DND-41 (cell line): ENCODE data around the gene A1BG.

Source experiments
- ATAC-seq: fragments of 200-7000 bp; cut with Tn5 transposase; 3 replicates; pipeline ENCODE4 v1.9.1; 2021; ENCODE audit warnings: low read depth; ENCODE audit not compliant: insufficient read depth
- DNase-seq: peaks from one replicate; pipeline ENCODE4 v3.0.0-alpha.2; 2020
- H2AFZ ChIP-seq: 2 replicates; pipeline ENCODE4 v1.6.0; 2012; ENCODE audit warnings: low read depth, low read length
- H3K27ac ChIP-seq: 2 replicates; pipeline ENCODE4 v1.5.1; 2012; ENCODE audit warnings: low read length, inconsistent platforms
- H3K27me3 ChIP-seq: fragments of 200-600 bp; sonication (generic); 2 replicates; pipeline ENCODE4 v1.6.0; 2012; ENCODE audit warnings: low read length, mild to moderate bottlenecking, inconsistent platforms; ENCODE audit not compliant: insufficient read depth, poor library complexity
- H3K36me3 ChIP-seq: 2 replicates; pipeline ENCODE4 v1.5.1; 2012; ENCODE audit warnings: low read length, inconsistent platforms; ENCODE audit not compliant: insufficient read depth
- H3K4me1 ChIP-seq: 2 replicates; pipeline ENCODE4 v1.5.1; 2012; ENCODE audit warnings: mild to moderate bottlenecking, low read length; ENCODE audit not compliant: insufficient read depth
- H3K4me2 ChIP-seq: 2 replicates; pipeline ENCODE4 v1.6.0; 2012; ENCODE audit warnings: mild to moderate bottlenecking, moderate library complexity, low read length, inconsistent platforms; ENCODE audit not compliant: insufficient read depth
- H3K4me3 ChIP-seq, 2 experiments: fragments of 200-600 bp in 1 of 2; shearing (Covaris generic) in 1 of 2; 2 replicates each; pipeline ENCODE4 v1.5.1; 2012 to 2016; ENCODE audit warnings: inconsistent platforms in 2 of 2, low read length in 2 of 2, mild to moderate bottlenecking in 2 of 2, low read depth in 1 of 2, moderate library complexity in 1 of 2
- H3K79me2 ChIP-seq: 2 replicates; pipeline ENCODE4 v1.6.0; 2012; ENCODE audit warnings: low read length, inconsistent platforms; ENCODE audit not compliant: insufficient read depth
- H3K9ac ChIP-seq: 2 replicates; pipeline ENCODE4 v1.6.0; 2012; ENCODE audit warnings: low read depth, mild to moderate bottlenecking, inconsistent platforms, low read length, moderate library complexity
- H3K9me3 ChIP-seq: 2 replicates; pipeline ENCODE4 v1.5.1; 2012; ENCODE audit warnings: low read length, moderate library complexity, mild to moderate bottlenecking, inconsistent platforms; ENCODE audit not compliant: insufficient read depth, severe bottlenecking
- H4K20me1 ChIP-seq: 2 replicates; pipeline ENCODE4 v1.6.0; 2012; ENCODE audit warnings: low read length; ENCODE audit not compliant: insufficient read depth
- EZH2 ChIP-seq: IDR thresholded peaks from 3 replicates; pipeline ENCODE4 v1.6.1; 2012; ENCODE audit warnings: borderline replicate concordance, low read depth, mild to moderate bottlenecking, moderate library complexity, low read length, inconsistent platforms; ENCODE audit not compliant: severe bottlenecking
- TF ChIP-seq, protein P1 (sequence below): IDR thresholded peaks from 2 replicates; pipeline ENCODE4 v1.5.1; 2012; ENCODE audit warnings: borderline replicate concordance, low read length, moderate library complexity, mild to moderate bottlenecking; ENCODE audit not compliant: poor library complexity, severe bottlenecking; ENCODE audit errors: extremely low read depth

A1BG gene

DNA sequence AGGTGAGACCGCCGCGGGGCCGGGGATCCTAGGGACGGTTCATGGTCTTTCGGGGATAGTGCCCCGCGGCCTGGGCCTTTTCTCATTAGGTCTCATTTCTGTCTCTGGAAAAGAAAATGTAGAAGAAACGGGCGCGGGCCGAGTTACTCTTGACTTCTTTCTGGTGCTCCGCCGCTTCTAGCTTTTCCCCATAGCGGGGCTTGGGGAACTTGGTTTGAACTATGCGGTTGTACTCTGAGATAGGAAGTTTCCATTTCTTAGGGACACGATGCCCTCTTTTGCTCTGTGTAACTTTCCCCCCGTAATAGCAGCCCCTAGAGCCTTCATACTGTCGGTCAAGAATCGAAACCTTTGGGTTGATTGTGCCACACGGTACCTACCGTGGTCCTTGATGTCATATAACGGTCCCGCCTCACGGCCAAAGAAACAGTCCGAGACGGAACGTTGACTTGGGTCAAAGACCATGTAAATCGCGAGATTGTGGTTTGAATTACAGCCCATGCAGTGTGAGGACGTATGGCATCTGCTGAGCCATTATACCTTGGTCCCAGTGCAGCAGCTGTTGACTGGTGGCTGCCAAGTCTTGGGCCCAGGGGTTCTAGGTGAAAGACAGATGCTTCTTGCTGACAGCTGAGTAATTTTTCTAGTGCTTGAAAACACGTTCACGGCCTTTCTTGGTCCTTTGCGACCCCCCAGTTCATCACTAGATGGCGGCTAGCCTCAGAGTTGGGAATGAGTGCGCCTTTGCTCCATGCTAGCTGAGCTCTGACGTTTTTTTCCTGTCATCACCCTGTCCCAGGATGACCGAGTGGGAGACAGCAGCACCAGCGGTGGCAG lies 34.3 kb upstream of the A1BG start:
- H3K79me2 ChIP-seq, result peaks cover 65% of the 10 kb centered on the region

DNA sequence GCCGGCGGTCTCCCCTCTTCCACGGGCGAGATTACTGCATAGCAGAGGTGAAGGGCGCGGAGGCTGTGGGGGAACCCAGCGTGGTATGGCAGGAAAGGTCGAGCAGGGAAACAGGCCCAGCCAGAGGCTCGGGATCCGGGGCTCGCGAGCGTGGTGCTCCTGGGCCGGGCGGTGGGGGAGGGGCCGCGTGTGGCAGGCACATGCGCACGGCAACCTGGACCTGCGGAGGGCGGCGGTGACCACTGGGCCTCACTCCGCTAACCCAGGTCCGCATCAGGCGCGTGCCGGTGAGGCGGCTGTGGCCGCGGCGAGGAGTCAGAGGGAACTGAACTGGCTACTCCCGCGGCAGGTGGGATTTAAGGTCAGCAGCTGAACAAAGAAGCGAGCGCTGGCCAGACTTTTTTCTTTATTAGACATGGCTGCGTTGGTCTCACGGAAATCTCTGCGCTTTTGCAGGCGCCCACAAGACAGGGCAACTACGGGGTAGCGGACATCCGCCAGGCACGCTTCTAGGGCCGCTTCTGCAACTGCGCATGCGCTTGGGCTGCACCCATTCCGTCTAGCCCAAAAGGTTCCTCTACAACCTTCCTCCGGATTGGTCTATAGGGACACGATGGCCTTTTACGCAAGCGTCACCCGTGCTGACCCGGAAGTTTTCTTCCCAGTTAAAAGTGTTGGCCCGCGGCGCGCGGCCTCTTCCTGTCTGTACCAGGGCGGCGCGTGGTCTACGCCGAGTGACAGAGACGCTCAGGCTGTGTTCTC lies 33.5 kb upstream of the A1BG start, which contains the start of gene RPS5:
Gene RPS5 (plus strand): TSS at position 694 of the 762 bp plus-strand sequence. CDS start 869 bp downstream, outside the sequence.
- DNase-seq (peak; percentile 98), ATAC-seq (peak; percentile 87)
- Histone ChIP-seq H3K27me3 (no peaks in the 10 kb centered on the region), H3K27ac (peak within 1 kb of the TSS; percentile 97), H3K4me3 (peak within 1 kb of the TSS; percentile 75 to 92), H3K36me3 (peaks cover 40% of the 10 kb centered on the region), H3K9me3 (no peaks in the 10 kb centered on the region), H3K9ac (peak within 1 kb of the TSS; percentile 99), H3K4me2 (peak within 1 kb of the TSS; percentile 92), H2AFZ (peak within 1 kb of the TSS; percentile 84), H4K20me1 (peaks cover 27% of the 10 kb centered on the region), H3K79me2 (peaks cover 65% of the 10 kb centered on the region), H3K4me1 (peaks cover 52% of the 10 kb centered on the region)
- TF ChIP-seq EZH2, result no peak
- TF ChIP-seq, protein P1, sequence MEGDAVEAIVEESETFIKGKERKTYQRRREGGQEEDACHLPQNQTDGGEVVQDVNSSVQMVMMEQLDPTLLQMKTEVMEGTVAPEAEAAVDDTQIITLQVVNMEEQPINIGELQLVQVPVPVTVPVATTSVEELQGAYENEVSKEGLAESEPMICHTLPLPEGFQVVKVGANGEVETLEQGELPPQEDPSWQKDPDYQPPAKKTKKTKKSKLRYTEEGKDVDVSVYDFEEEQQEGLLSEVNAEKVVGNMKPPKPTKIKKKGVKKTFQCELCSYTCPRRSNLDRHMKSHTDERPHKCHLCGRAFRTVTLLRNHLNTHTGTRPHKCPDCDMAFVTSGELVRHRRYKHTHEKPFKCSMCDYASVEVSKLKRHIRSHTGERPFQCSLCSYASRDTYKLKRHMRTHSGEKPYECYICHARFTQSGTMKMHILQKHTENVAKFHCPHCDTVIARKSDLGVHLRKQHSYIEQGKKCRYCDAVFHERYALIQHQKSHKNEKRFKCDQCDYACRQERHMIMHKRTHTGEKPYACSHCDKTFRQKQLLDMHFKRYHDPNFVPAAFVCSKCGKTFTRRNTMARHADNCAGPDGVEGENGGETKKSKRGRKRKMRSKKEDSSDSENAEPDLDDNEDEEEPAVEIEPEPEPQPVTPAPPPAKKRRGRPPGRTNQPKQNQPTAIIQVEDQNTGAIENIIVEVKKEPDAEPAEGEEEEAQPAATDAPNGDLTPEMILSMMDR, result no peak

More for the DNA sequence above, 34.3 kb upstream of the A1BG start:
- H3K36me3 ChIP-seq, result peaks cover 48% of the 10 kb centered on the region
- ATAC-seq, result no peak
- H3K27ac ChIP-seq, result peak overlapping the region; percentile 73
- peak overlapping the region; percentile 68 for H2AFZ ChIP-seq
- H3K4me2 ChIP-seq, result peak overlapping the region; percentile 92
- peak overlapping the region; percentile 75 to 92 for H3K4me3 ChIP-seq
- no peak for DNase-seq
- H3K9me3 ChIP-seq, result no peaks in the 10 kb centered on the region
- peaks cover 31% of the 10 kb centered on the region for H4K20me1 ChIP-seq
- TF ChIP-seq, protein P1, result no peak
- TF ChIP-seq EZH2, result no peak
- peaks cover 46% of the 10 kb centered on the region for H3K4me1 ChIP-seq
- H3K27me3 ChIP-seq, result no peaks in the 10 kb centered on the region
- H3K9ac ChIP-seq, result peak overlapping the region; percentile 99

DNA sequence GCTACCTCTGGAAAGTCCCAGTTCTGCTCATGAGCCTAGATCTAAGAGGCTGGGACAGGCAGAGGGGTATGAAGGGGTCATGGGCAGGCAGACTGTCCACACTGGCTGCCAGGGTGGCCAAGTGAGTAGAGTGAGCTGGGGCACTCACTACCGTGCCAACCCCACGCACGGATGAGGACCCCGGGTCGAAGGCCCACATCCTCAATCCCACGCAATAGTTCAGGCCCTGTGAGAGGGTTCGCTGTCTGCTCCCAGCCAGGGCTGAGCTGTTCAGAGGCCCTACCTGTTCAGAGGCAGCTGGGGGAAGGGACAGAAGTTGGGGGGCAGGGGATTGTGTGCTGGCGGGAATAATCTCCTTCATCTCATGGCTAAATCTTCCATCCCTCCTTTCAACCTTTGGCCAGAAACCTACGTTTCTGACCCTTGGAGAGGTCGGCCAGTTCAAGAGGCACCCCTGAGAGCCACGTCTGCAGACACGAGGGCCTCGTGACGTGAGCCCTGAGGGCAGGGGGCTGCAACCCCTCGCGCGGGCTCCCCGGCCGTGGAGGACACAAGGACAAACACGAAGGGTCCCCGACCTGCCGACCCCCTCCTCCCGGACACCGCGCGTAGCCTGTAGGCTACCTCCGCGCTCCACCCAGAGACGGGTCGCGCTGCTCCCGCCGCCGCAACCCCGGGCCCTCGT lies 32.7 kb upstream of the A1BG start:
- Histone ChIP-seq H3K27me3 (no peaks in the 10 kb centered on the region), H3K27ac (peak overlapping the region; percentile 97), H3K79me2 (peaks cover 62% of the 10 kb centered on the region), H3K9me3 (no peaks in the 10 kb centered on the region), H3K4me1 (peaks cover 55% of the 10 kb centered on the region), H4K20me1 (peaks cover 26% of the 10 kb centered on the region), H3K36me3 (peaks cover 33% of the 10 kb centered on the region), H2AFZ (peak overlapping the region; percentile 84), H3K4me2 (peak overlapping the region; percentile 92), H3K9ac (peak overlapping the region; percentile 99), H3K4me3 (peak overlapping the region; percentile 75 to 92)
- TF ChIP-seq EZH2, result no peak
- TF ChIP-seq, protein P1, result no peak
- ATAC-seq (no peak; the same call in 1 of the 3 replicates), DNase-seq (peak; percentile 40)
